Prostate gland (tissue), 2 donors: ENCODE data around the gene ADD1. TPM values are rescaled to one million over a fixed set of nuclear protein-coding genes. Genes with fewer than 3 reads are reported as not detected.

ENCODE experiments used
- DNase-seq: peaks from one replicate; pipeline ENCODE4 v3.0.0-alpha.2; 2019; ENCODE audit warnings: low spot score
- H3K27ac ChIP-seq, 2 donors: fragments of 200-600 bp; sonication (generic); 2 replicates each; pipeline ENCODE4 v1.5.1; 2017 to 2019
- H3K27me3 ChIP-seq: fragments of 200-600 bp; sonication (generic); replicated peaks from 2 replicates; pipeline ENCODE4 v1.5.1; 2019; ENCODE audit not compliant: insufficient read depth
- H3K36me3 ChIP-seq, 2 donors: fragments of 200-600 bp; sonication (generic); 1 replicate in 1 of 2; 2 replicates in 1 of 2; pipeline versions ENCODE4 v1.5.1 to v1.8.1; 2017 to 2019
- H3K4me1 ChIP-seq: fragments of 200-600 bp; sonication (generic); replicated peaks from 2 replicates; pipeline ENCODE4 v1.5.1; 2019
- H3K4me3 ChIP-seq, 2 donors: fragments of 200-600 bp; sonication (generic); 2 replicates each; pipeline ENCODE4 v1.5.1; 2017 to 2019
- H3K9me3 ChIP-seq: fragments of 200-600 bp; sonication (generic); 2 replicates; pipeline ENCODE4 v1.5.1; 2017
- CTCF ChIP-seq, 4 experiments: fragments of 200-600 bp in 2 of 4; fragments of 450-650 bp in 2 of 4; sonication (generic) in 2 of 4; IDR thresholded peaks; 1 replicate in 3 of 4; 2 replicates in 1 of 4; pipeline ENCODE4 v1.5.1; 2016 to 2019; ENCODE audit warnings: antibody characterized with exemption in 4 of 4, mild to moderate bottlenecking in 2 of 4, moderate library complexity in 2 of 4
- POLR2A ChIP-seq: fragments of 450-650 bp; IDR thresholded peaks from one replicate; pipeline ENCODE4 v1.6.1; 2016; ENCODE audit warnings: antibody characterized with exemption, mild to moderate bottlenecking
- POLR2AphosphoS5 ChIP-seq: sonication (generic); formaldehyde crosslinking; IDR thresholded peaks from one replicate; pipeline ENCODE4 v1.6.1; 2017; ENCODE audit warnings: antibody characterized with exemption
- WGBS: methylation state at CpG from one replicate; pipeline ENCODE4 v1.1.5; 2018; 5-methylcytosine and 5-hydroxymethylcytosine counted together
- intact Hi-C: fragments of 100-400 bp; cut with DNase I; formaldehyde crosslinking; loops from one replicate; pipeline ENCODE4 v1.14.2; 2022
- total RNA-seq, 2 donors: library from RNA; depleted of rRNA; stranded (reverse); fragments of >200 nt; gene quantifications; one replicate each; pipeline ENCODE4 v1.1.0, GENCODE V29; 2016

ADD1 gene
- total RNA-seq, 2 donors from 2014 or later = 164 to 321 TPM

DNA sequence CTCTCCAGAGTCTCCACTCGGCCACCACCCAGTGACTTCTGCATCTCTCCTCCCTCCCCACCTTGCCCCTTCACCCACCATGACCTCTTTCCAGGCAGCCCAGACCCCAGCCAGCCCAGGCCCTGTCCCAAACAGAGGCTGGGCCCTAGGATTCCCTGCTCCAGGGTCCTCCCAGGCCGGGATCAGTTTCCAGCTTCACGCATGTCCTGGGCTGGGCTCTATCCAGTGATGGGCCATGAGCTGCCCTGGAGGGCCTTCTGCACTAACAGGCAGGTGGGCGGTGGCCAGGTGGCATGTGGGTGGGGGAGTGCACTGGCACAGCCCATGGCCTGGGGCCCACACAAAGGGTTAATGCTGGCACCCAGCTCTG is 20.4 kb upstream of the ADD1 start:
- Histone ChIP-seq H3K27me3 (no peaks in the 10 kb centered on the region), H3K4me3 (no peak overlapping the region), H3K36me3 (no peaks in the 10 kb centered on the region), H3K9me3 (no peaks in the 10 kb centered on the region), H3K27ac (no peak overlapping the region), H3K4me1 (no peaks in the 10 kb centered on the region)
- intact Hi-C loops = no loop called here
- TF ChIP-seq CTCF (IDR thresholded peaks at IDR 0.05) (no peak), POLR2AphosphoS5 (no peak), POLR2A (no peak)
- 87% methylated on average over 4 of the region's 4 CpGs for WGBS
- no peak for DNase-seq

DNA sequence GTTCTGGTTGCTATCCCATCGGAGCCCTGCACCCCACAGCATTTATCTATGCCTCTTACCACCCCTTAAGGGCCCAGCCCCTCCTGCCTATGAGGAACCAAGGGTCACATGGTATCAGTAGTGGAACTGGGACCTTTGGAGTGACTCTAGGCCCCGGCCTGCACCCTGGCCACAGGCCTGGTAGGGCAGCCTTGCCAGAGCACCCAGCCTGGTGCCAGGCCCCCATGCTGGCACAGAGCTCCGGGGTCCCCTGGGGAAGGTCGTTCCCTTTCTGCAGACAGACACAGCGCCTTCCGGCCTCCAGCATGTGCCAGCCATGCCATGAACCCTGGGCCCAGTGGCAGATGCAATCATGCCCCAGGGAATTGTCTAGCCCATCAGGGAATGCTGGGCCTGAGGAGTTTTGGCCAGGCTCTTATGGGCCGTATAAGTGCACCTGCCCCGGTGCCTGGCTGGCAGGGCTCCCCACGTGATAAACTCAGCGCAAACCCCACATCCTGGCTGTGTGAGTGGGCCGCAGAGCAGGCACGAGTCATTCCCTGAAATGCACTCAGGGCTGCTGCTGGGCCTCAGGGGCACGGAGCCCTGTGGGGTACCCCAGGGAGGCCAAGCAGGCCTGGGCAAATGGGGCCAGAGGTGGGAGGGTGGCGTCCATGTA is 19.8 kb upstream of the ADD1 start:
- intact Hi-C loops = no loop called here
- H3K9me3 ChIP-seq = no peaks in the 10 kb centered on the region
- 93% methylated on average over 13 of the region's 14 CpGs for WGBS

DNA sequence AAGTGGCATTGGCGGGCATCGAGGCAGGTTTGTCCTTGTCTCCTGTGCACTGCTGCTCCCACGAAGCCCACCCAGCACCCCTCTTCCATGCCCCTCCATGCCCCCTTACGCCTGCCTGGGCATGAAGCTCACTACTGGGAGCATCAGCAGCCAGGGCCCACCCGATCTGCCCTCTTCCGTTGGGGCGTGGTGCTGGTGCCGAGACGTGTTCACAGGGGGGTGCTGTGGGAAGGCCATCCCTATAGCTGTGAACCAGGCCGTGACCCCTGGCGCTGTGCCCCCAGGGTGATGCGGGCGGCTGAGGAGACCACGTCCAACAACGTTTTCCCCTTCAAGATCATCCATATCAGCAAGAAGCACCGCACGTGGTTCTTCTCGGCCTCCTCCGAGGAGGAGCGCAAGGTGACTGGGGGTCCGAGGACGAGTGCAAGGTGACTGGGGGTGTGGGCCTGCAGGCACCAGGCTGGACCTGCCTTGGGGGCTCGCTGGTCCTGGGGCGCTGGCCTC is 19.3 kb upstream of the ADD1 start:
- H3K9me3 ChIP-seq = no peaks in the 10 kb centered on the region
- no peaks in the 10 kb centered on the region for H3K4me1 ChIP-seq
- no peaks in the 10 kb centered on the region for H3K36me3 ChIP-seq
- no peak overlapping the region for H3K4me3 ChIP-seq
- WGBS = 85% methylated on average over 23 of the region's 24 CpGs
- TF ChIP-seq CTCF (IDR thresholded peaks at IDR 0.05) (no peak), POLR2A (no peak), POLR2AphosphoS5 (no peak)
- intact Hi-C loops = no loop called here
- no peaks in the 10 kb centered on the region for H3K27me3 ChIP-seq
- no peak for DNase-seq
- no peak overlapping the region for H3K27ac ChIP-seq

More for the DNA sequence above, 19.8 kb upstream of the ADD1 start:
- Histone ChIP-seq H3K36me3 (no peaks in the 10 kb centered on the region), H3K27ac (no peak overlapping the region), H3K4me1 (no peaks in the 10 kb centered on the region), H3K4me3 (no peak overlapping the region), H3K27me3 (no peaks in the 10 kb centered on the region)
- no peak for DNase-seq
- TF ChIP-seq CTCF (IDR thresholded peaks at IDR 0.05) (no peak), POLR2AphosphoS5 (no peak), POLR2A (no peak)

GRCh38 chr4:2824836-2825381 is 18.7 kb upstream of the ADD1 start:
- no peaks in the 10 kb centered on the region for H3K36me3 ChIP-seq
- H3K27me3 ChIP-seq = no peaks in the 10 kb centered on the region
- intact Hi-C loops = no loop called here
- WGBS = 82% methylated on average over 14 of the region's 17 CpGs
- TF ChIP-seq POLR2AphosphoS5 (no peak), POLR2A (no peak), CTCF (IDR thresholded peaks at IDR 0.05) (no peak)
- H3K9me3 ChIP-seq = no peaks in the 10 kb centered on the region
- H3K4me1 ChIP-seq = no peaks in the 10 kb centered on the region
- no peak overlapping the region for H3K4me3 ChIP-seq
- H3K27ac ChIP-seq = no peak overlapping the region
- no peak for DNase-seq

DNA sequence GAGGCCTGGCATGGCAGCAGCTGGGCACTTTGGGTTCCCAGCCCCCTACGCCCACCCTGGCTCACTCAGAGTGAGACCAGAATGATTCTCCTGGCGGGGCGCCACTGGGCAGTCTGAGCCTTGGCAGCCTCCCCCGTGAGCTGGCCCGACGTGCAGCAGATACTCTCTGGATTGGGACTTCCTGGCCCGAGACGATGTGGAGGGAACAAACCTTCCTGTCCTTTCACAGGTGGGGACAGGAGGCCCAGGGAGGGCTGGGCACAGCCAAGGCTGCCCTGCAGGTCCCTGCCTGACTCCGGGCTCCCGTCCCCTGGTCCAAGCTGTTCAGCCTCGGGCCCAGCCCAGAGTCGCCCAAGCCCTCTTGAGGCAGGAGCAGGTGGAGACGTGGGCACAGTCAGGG is 17.9 kb upstream of the ADD1 start:
- H3K27ac ChIP-seq = no peak overlapping the region
- intact Hi-C loops = no loop called here
- 57% methylated on average over 13 of the region's 13 CpGs for WGBS
- no peaks in the 10 kb centered on the region for H3K27me3 ChIP-seq
- no peaks in the 10 kb centered on the region for H3K36me3 ChIP-seq
- H3K4me1 ChIP-seq = no peaks in the 10 kb centered on the region
- no peaks in the 10 kb centered on the region for H3K9me3 ChIP-seq
- no peak overlapping the region for H3K4me3 ChIP-seq
- DNase-seq = no peak
- no peak for TF ChIP-seq POLR2A
- TF ChIP-seq POLR2AphosphoS5 = no peak
- TF ChIP-seq CTCF (IDR thresholded peaks at IDR 0.05) = no peak
